ENCODE data around the gene SUGCT. TPM values are rescaled to one million over a fixed set of nuclear protein-coding genes. Genes with fewer than 3 reads are reported as not detected.

SUGCT gene
- total RNA-seq, 1 donor, result 6.7 TPM

DNA sequence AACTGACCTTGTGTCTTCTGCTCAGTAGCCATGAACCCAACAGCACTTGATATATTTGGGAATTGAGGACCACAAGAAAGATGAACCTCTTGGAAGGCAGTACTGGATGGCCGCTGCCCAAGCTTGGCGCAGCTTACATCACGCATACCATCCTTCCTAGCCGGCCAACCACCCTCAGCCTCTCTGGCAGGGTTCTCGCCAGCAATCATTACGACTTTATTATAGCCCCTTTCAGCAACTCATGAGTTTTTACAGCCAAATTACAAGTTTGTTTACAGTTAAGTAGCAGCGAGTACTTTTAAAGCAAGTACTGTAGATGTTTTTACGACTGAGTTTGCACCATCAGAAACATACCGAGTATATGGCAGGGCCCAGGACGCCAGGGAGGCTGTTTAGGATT lies 769.1 kb downstream of the SUGCT start:
- no peak overlapping the region for H3K4me3 ChIP-seq (ENCODE audit: low read depth, low read length)
- no peak for TF ChIP-seq CTCF (IDR thresholded peaks at IDR 0.05; ENCODE audit: insufficient read depth, low read length)
- DNase-seq (ENCODE audit: low read depth), result no peak

GRCh38 chr7:40907286-40907685 lies 772.5 kb downstream of the SUGCT start:
- no peak overlapping the region for H3K4me3 ChIP-seq (ENCODE audit: low read depth, low read length)
- no peak for DNase-seq (ENCODE audit: low read depth)
- no peak for TF ChIP-seq CTCF (IDR thresholded peaks at IDR 0.05; ENCODE audit: insufficient read depth, low read length)

DNA sequence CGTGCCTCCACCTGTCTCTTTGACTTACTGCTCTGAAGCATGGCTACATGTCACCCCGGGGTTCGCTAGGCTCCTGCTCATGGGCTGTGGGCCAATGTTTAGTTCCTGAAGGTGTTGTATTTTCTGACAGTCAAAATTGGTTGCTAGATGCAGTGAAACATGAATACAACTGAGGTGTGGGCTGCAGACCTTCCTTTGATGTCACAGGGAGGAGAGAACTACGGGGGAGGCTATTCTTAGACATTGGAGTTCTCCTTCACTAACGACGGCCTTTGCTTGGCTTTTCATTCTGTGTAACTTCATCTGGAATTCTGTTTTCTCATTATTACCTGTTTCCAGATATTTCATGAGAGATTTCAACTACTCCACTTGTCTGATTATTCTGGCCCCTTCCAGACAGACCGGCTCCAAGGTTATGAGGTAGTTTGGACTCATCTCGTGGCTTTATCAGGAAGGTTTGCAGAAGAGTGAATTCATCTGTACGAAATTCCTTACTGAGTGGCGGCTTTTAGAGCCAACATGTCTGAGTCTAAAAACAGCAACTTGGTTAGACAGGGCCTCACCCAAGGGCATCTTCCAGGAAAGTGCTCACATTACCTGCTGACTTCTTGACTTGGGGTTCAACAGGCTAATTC lies 774.7 kb downstream of the SUGCT start:
- DNase-seq (ENCODE audit: low read depth), result no peak
- no peak for TF ChIP-seq CTCF (IDR thresholded peaks at IDR 0.05; ENCODE audit: insufficient read depth, low read length)
- H3K4me3 ChIP-seq (ENCODE audit: low read depth, low read length), result no peak overlapping the region

Small RNA genes within 50 kb of the gene (small RNA-seq; reads per million reads assigned to genes)
- gene AC006023.1 (not detected), gene AC006023.2 (not detected)

Other genes with a start within 250 kb of the SUGCT start
- 67.3 and 77.8 TPM in 2 replicates for gene CDK13, start 184.7 kb upstream of the SUGCT start, total RNA-seq (ENCODE audit: low replicate concordance)
- 9.6 and 18.2 TPM in 2 replicates for gene MPLKIP, start 383 bp upstream of the SUGCT start, total RNA-seq (ENCODE audit: low replicate concordance)